ENCODE results near the gene ARL3.

- TF ChIP-seq, protein P1, sequence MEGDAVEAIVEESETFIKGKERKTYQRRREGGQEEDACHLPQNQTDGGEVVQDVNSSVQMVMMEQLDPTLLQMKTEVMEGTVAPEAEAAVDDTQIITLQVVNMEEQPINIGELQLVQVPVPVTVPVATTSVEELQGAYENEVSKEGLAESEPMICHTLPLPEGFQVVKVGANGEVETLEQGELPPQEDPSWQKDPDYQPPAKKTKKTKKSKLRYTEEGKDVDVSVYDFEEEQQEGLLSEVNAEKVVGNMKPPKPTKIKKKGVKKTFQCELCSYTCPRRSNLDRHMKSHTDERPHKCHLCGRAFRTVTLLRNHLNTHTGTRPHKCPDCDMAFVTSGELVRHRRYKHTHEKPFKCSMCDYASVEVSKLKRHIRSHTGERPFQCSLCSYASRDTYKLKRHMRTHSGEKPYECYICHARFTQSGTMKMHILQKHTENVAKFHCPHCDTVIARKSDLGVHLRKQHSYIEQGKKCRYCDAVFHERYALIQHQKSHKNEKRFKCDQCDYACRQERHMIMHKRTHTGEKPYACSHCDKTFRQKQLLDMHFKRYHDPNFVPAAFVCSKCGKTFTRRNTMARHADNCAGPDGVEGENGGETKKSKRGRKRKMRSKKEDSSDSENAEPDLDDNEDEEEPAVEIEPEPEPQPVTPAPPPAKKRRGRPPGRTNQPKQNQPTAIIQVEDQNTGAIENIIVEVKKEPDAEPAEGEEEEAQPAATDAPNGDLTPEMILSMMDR (IDR thresholded peaks at IDR 0.05; ENCODE audit: insufficient read depth, low read length, poor library complexity, severe bottlenecking): no peak
- no peak for TF ChIP-seq EZH2phosphoT487 (conservative IDR thresholded peaks at IDR 0.05; ENCODE audit: low read length)
Observed at GRCh38 chr10:102676534-102677315, 37.5 kb downstream of the ARL3 start.

Measured in SU-DHL-6 (cell line).